PFSK-1 (cell line): ENCODE measurements around the gene TEX53.

ENCODE experiments used
- FOXP2 ChIP-seq: optimal IDR thresholded peaks from 2 replicates; pipeline ENCODE3; 2011; ENCODE audit warnings: borderline replicate concordance, control low read depth, inconsistent platforms; ENCODE audit not compliant: insufficient read depth; ENCODE audit errors: extremely low read length, extremely low read depth
- POLR2AphosphoS5 ChIP-seq: IDR thresholded peaks from 2 replicates; pipeline ENCODE4 v1.6.1; 2012; ENCODE audit warnings: low read depth, mild to moderate bottlenecking, control low read depth, low read length, moderate library complexity
- REST ChIP-seq, 2 experiments: IDR thresholded peaks; 2 replicates each; pipeline versions ENCODE4 v1.6.1 to v1.8.0; 2011 to 2012; ENCODE audit warnings: low read depth in 2 of 2, low read length in 2 of 2, control low read depth in 1 of 2, inconsistent platforms in 1 of 2, mild to moderate bottlenecking in 1 of 2, moderate library complexity in 1 of 2; ENCODE audit not compliant: insufficient read depth in 1 of 2
- SIN3A ChIP-seq: IDR thresholded peaks from 2 replicates; pipeline ENCODE4 v1.6.1; 2012; ENCODE audit warnings: mild to moderate bottlenecking, low read length, moderate library complexity, borderline replicate concordance; ENCODE audit not compliant: insufficient read depth
- TAF1 ChIP-seq: IDR thresholded peaks from 2 replicates; pipeline ENCODE4 v1.6.1; 2012; ENCODE audit warnings: low read length, control low read depth, borderline replicate concordance; ENCODE audit not compliant: insufficient read depth

TEX53 gene

DNA sequence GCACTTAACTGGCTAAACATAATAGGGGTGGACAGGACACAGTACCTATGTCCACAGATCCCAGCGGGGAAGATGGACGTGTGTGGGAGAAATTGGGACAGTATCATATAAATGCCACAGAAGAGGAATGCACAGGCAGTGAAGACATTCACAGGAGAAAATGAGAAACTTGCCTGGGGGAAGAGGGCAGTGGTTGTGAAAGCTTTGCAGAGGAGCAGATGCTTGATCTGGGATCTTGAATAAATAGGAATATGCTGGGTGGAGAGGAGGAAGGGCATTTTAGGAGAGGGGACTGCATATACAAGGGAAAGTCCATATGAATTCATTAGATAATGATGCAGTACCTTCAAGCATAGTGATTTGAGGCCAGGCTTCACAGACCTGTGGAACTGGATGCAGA, 32.9 kb downstream of the TEX53 start:
- no peak for TF ChIP-seq POLR2AphosphoS5
- no peak for TF ChIP-seq SIN3A
- no peak for TF ChIP-seq TAF1
- no peak for TF ChIP-seq REST (IDR thresholded peaks at IDR 0.05; ENCODE audit: insufficient read depth in 1 of 2, low read depth in 2 of 2, low read length in 2 of 2)
- TF ChIP-seq FOXP2: no peak

- TF ChIP-seq POLR2AphosphoS5: no peak
- TF ChIP-seq SIN3A: no peak
- no peak for TF ChIP-seq TAF1
- TF ChIP-seq FOXP2: no peak
- TF ChIP-seq REST (IDR thresholded peaks at IDR 0.05; ENCODE audit: insufficient read depth in 1 of 2, low read depth in 2 of 2, low read length in 2 of 2): no peak
These were observed 35.5 kb downstream of the TEX53 start for GRCh38 chr9:114621975-114622609.

GRCh38 chr9:114621561-114621960, 36.0 kb downstream of the TEX53 start:
- no peak for TF ChIP-seq REST (IDR thresholded peaks at IDR 0.05; ENCODE audit: insufficient read depth in 1 of 2, low read depth in 2 of 2, low read length in 2 of 2)

DNA sequence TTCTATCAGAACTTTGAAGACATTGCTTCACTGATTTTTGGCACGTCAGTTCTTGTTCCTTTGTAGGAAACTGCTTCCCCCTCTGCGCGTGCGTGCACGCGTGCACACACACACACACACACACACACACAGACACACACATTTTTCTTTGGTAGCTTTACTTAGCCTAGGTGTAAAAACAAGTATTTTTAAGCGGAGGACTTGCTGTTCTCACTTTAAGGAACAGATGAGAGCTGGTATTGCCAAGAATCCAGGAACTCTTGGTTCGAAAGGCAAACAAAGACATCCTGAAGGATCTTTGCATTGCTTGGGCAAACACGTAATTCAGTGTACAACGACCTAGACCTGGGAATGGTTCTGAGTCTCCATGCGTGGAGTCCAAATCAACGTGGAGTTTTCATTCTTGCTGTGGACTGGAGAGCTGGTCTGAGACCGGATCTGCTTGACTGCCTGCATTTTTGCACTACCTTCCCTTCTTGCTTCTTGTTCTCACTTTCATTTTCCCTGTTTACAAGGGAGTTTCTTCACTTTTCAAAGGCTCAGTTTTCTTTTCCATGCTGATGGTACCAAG, 38.3 kb downstream of the TEX53 start:
- TF ChIP-seq TAF1: no peak
- no peak for TF ChIP-seq REST (IDR thresholded peaks at IDR 0.05; ENCODE audit: insufficient read depth in 1 of 2, low read depth in 2 of 2, low read length in 2 of 2)
- TF ChIP-seq FOXP2: no peak
- TF ChIP-seq POLR2AphosphoS5: no peak
- no peak for TF ChIP-seq SIN3A

GRCh38 chr9:114616684-114617520, 40.7 kb downstream of the TEX53 start:
- no peak for TF ChIP-seq SIN3A
- no peak for TF ChIP-seq REST (IDR thresholded peaks at IDR 0.05; ENCODE audit: insufficient read depth in 1 of 2, low read depth in 2 of 2, low read length in 2 of 2)
- no peak for TF ChIP-seq FOXP2
- no peak for TF ChIP-seq POLR2AphosphoS5
- TF ChIP-seq TAF1: no peak
